ENCODE measurements around the gene COA3.

DNA sequence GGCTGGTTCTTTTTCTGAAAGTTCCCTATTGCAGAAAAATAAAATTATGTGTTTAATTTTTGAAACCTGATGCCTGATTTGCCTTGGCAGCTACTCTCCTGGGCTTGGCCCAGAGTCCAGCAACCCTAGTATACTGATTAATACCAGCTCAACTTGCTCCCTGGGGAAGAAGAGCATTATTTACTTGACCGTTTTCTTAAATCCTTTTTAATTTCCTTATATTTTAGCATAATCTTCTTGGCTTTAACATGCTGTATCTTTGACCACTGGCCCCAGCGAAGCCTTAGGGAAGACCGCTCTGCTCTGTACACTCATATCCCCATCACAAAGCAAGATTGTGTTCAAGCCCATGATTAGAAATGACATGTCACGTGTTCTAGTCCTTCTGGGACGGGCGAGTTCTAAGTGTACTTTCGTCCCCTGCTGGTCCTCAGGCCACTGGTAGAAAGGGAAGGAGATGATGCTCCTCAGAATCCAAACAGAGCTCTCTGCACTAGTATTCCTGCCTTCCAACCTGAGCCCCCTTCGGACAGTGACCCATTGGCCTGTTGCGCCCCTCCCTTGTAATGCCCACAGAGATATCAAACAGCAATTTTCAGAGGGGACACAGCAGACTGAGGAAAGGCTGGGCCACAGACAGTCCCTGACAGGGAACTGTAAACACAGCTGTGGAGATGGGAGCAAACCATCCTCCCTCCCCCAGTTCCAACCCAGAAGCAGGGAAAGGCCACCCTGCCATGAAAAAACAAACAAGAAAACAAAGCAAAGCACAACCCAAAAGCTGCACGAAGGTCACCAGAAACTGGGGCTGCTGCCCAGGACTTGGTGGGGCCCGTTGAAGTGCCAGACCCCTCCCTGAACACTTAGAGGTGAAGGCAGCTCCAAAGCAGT, 49.4 kb downstream of the COA3 start:
- TF ChIP-seq, protein P1, sequence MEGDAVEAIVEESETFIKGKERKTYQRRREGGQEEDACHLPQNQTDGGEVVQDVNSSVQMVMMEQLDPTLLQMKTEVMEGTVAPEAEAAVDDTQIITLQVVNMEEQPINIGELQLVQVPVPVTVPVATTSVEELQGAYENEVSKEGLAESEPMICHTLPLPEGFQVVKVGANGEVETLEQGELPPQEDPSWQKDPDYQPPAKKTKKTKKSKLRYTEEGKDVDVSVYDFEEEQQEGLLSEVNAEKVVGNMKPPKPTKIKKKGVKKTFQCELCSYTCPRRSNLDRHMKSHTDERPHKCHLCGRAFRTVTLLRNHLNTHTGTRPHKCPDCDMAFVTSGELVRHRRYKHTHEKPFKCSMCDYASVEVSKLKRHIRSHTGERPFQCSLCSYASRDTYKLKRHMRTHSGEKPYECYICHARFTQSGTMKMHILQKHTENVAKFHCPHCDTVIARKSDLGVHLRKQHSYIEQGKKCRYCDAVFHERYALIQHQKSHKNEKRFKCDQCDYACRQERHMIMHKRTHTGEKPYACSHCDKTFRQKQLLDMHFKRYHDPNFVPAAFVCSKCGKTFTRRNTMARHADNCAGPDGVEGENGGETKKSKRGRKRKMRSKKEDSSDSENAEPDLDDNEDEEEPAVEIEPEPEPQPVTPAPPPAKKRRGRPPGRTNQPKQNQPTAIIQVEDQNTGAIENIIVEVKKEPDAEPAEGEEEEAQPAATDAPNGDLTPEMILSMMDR (IDR thresholded peaks at IDR 0.05), result no peak
- TF ChIP-seq POLR2A (IDR thresholded peaks at IDR 0.05), result no peak
